Ovary (tissue), 3 donors: ENCODE data around the gene PSPC1.

ENCODE experiments used
- CTCF ChIP-seq, 3 donors: fragments of 450-650 bp in 2 of 3; fragments of 200-600 bp in 1 of 3; IDR thresholded peaks; one replicate each; pipeline versions ENCODE4 v1.5.1 to v1.8.0; 2016 to 2022; ENCODE audit warnings: antibody characterized with exemption in 3 of 3, mild to moderate bottlenecking in 1 of 3
- POLR2A ChIP-seq: fragments of 450-650 bp; IDR thresholded peaks from one replicate; pipeline ENCODE4 v1.6.1; 2017; ENCODE audit warnings: antibody characterized with exemption, mild to moderate bottlenecking, moderate library complexity
- donor health status: DM: no; HTN: no; CAD: no.

- TF ChIP-seq CTCF (IDR thresholded peaks at IDR 0.05), result no peak
- no peak for TF ChIP-seq POLR2A
Measured at GRCh38 chr13:19767966-19768365, 14.8 kb downstream of the PSPC1 start.
